T-helper 2 cell (primary cell): ENCODE data around the gene FNBP1L.
"Not testable (repeated sequence)": the region's sequence is repeated elsewhere in the genome, so short reads cannot be mapped to it uniquely, and the experiment has no call there.

Source experiments
- DNase-seq, 5 experiments: peaks; one replicate each; pipeline versions ENCODE4 v3.0.0 to v3.0.0-alpha.2; 2012 to 2022

Gene FNBP1L

GRCh38 chr1:93443454-93443853 lies 4.5 kb upstream of the FNBP1L start:
- DNase-seq, result no peak

GRCh38 chr1:93446837-93447451 lies 974 bp upstream of the FNBP1L start:
- no peak for DNase-seq

GRCh38 chr1:93448292-93448982 lies 519 bp downstream of the FNBP1L start:
- no peak for DNase-seq

- no peak for DNase-seq
Measured at GRCh38 chr1:93448983-93449804, 1.3 kb downstream of the FNBP1L start.

GRCh38 chr1:93450321-93450720 lies 2.4 kb downstream of the FNBP1L start:
- DNase-seq, result no peak

- no peak for DNase-seq
Measured at GRCh38 chr1:93453911-93454310, 6.0 kb downstream of the FNBP1L start.

- DNase-seq, result no peak
Measured at GRCh38 chr1:93459126-93459525, 11.2 kb downstream of the FNBP1L start.

- no peak for DNase-seq
Measured at GRCh38 chr1:93461236-93461635, 13.3 kb downstream of the FNBP1L start.

GRCh38 chr1:93463960-93464359 lies 16.0 kb downstream of the FNBP1L start:
- DNase-seq, result no peak

- DNase-seq, result not testable (repeated sequence)
Measured at GRCh38 chr1:93465371-93466082, 17.6 kb downstream of the FNBP1L start.

GRCh38 chr1:93467606-93468005 lies 19.7 kb downstream of the FNBP1L start:
- DNase-seq, result no peak

- DNase-seq, result no peak
Measured at GRCh38 chr1:93468662-93469061, 20.7 kb downstream of the FNBP1L start.

- not testable (repeated sequence) for DNase-seq
Measured at GRCh38 chr1:93469223-93469622, 21.3 kb downstream of the FNBP1L start.

- no peak for DNase-seq
Measured at GRCh38 chr1:93471284-93471683, 23.4 kb downstream of the FNBP1L start.

GRCh38 chr1:93471911-93472310 lies 24.0 kb downstream of the FNBP1L start:
- DNase-seq, result no peak

- no peak for DNase-seq
Measured at GRCh38 chr1:93474321-93474720, 26.4 kb downstream of the FNBP1L start.

GRCh38 chr1:93475681-93476080 lies 27.8 kb downstream of the FNBP1L start:
- no peak for DNase-seq

GRCh38 chr1:93479133-93479745 lies 31.3 kb downstream of the FNBP1L start:
- DNase-seq, result not testable (repeated sequence)

GRCh38 chr1:93481899-93482298 lies 34.0 kb downstream of the FNBP1L start:
- not testable (repeated sequence) for DNase-seq

- no peak for DNase-seq
Measured at GRCh38 chr1:93483200-93483599, 35.3 kb downstream of the FNBP1L start.

- DNase-seq, result no peak
Measured at GRCh38 chr1:93483606-93484005, 35.7 kb downstream of the FNBP1L start.

- no peak for DNase-seq
Measured at GRCh38 chr1:93488207-93488606, 40.3 kb downstream of the FNBP1L start.

GRCh38 chr1:93489756-93490155 lies 41.8 kb downstream of the FNBP1L start:
- no peak for DNase-seq
